ENCODE measurements around the gene CLOCK.

The CLOCK gene

GRCh38 chr4:55539658-55540057, 7.1 kb downstream of the CLOCK start:
- DNase-seq, result no peak

GRCh38 chr4:55538531-55538930, 8.2 kb downstream of the CLOCK start:
- DNase-seq, result no peak

GRCh38 chr4:55534306-55534705, 12.4 kb downstream of the CLOCK start:
- DNase-seq, result no peak

- no peak for DNase-seq
Measured at GRCh38 chr4:55530691-55531090, 16.0 kb downstream of the CLOCK start.

GRCh38 chr4:55530167-55530566, 16.5 kb downstream of the CLOCK start:
- no peak for DNase-seq

- DNase-seq, result no peak
Measured at GRCh38 chr4:55528491-55528890, 18.2 kb downstream of the CLOCK start.

- no peak for DNase-seq
Measured at GRCh38 chr4:55524844-55525571, 21.7 kb downstream of the CLOCK start.

- DNase-seq, result no peak
Measured at GRCh38 chr4:55518442-55518841, 28.3 kb downstream of the CLOCK start.

- no peak for DNase-seq
Measured at GRCh38 chr4:55517526-55518229, 29.0 kb downstream of the CLOCK start.

GRCh38 chr4:55512922-55513571, 33.7 kb downstream of the CLOCK start:
- DNase-seq, result no peak

- no peak for DNase-seq
Measured at GRCh38 chr4:55512077-55512476, 34.6 kb downstream of the CLOCK start.

GRCh38 chr4:55510685-55511084, 36.0 kb downstream of the CLOCK start:
- no peak for DNase-seq

- no peak for DNase-seq
Measured at GRCh38 chr4:55509266-55509665, 37.4 kb downstream of the CLOCK start.

- DNase-seq, result no peak
Measured at GRCh38 chr4:55507612-55508011, 39.1 kb downstream of the CLOCK start.

- no peak for DNase-seq
Measured at GRCh38 chr4:55503169-55503568, 43.5 kb downstream of the CLOCK start.

GRCh38 chr4:55500072-55500471, 46.6 kb downstream of the CLOCK start:
- DNase-seq, result no peak

GRCh38 chr4:55499495-55499894, 47.2 kb downstream of the CLOCK start:
- no peak for DNase-seq

GRCh38 chr4:55498051-55498450, 48.7 kb downstream of the CLOCK start:
- DNase-seq, result no peak

GRCh38 chr4:55491486-55491885, 55.2 kb downstream of the CLOCK start:
- DNase-seq, result no peak

- DNase-seq, result no peak
Measured at GRCh38 chr4:55488716-55489115, 58.0 kb downstream of the CLOCK start.

GRCh38 chr4:55485821-55486220, 60.9 kb downstream of the CLOCK start:
- DNase-seq, result no peak

GRCh38 chr4:55483315-55483714, 63.4 kb downstream of the CLOCK start:
- no peak for DNase-seq

GRCh38 chr4:55475394-55476243, 71.1 kb downstream of the CLOCK start:
- DNase-seq, result no peak
